H54 (cell line): ENCODE measurements around the gene S1PR2.

Experiments used
- DNase-seq: peaks from one replicate; pipeline ENCODE4 v3.0.0; 2011; ENCODE audit warnings: low spot score, mixed read lengths; ENCODE audit not compliant: insufficient read length
- FAIRE-seq: peaks from 3 replicates; lab custom pipeline; 2011; peaks lifted over from hg19 to GRCh38; lab: Jason Lieb, UNC
- POLR2A ChIP-seq: IDR thresholded peaks from 2 replicates; pipeline ENCODE4 v1.6.1; 2011; ENCODE audit warnings: low read depth, mild to moderate bottlenecking, low read length

The S1PR2 gene

DNA sequence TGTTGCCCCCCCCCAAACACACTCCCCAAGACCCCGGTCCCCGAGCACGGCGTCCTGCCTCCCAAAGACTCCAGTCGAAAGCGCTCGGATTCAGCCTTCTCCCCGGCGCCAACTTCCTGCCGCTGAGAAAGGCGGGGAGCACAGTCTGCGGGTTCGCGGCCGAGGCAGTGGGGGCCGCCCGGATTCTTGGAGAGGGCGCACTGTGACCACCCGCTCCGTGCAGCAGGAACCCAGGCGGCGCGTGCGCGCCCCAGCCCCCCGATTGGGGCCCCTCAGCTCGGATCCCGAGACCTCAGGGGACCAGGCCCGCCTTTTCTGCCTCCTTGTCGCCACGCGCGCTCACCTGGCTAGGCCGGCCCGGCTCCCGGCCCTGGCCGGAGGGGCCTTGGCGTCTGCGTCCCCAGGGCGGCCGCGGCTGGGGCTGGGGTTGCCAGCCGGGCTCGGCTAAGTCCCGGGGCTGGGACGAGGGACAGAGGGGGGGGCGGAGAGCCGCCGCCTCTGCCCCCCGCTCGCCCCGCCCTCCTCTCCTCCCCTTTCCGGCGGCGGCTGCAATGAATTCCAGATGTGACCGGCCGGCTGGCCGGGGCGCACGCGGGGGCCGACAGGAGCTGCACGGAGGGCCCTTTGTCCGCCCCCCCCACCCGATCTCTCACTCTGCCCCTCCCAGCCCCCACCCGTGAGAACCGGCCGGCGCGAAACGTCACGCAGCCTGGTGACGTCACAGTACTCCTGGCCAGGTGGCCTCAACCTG lies at the start of gene S1PR2:
S1PR2 (minus strand) TSS at position 471 of the 751 bp plus-strand sequence. CDS start 6,426 bp downstream, outside the sequence.
- DNase-seq (peak; percentile 82), FAIRE-seq (no peak)
- TF ChIP-seq POLR2A = 0 out of 2 replicates have a peak, but pooled peaks have one; percentile 33

DNA sequence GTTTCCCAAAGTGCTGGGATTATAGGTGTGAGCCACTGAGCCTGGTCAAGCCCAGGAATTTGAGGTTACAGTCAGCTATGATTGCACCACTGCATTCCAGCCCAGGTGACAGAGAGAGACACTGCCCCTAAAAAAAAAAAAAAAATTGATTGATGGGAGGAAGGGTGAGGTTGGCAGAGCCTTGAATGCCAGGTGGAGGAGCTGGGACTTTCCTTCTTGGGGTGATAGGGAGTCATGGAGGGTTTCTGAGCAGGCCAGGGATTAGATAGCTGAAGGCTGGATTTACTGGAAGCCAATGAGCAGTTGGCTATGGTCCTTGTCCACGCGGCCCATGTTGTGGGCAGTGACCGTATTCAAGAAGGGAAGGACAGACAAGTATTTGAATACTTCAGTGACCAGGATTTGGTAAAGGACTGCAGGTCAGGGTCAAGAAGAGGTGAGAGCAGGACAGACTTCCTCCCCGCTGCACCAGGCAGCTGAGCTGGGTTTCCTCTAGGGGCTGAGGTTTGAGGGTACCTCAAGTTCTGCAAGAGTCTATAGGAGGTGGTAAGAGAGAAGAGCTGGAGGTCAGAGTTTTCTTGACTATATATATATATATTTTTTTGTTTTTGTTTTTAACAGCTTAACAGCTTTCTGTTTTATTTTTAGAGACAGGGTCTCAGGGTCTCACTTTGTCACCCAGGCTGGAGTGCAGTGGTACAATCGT lies 48.8 kb upstream of the S1PR2 start:
- FAIRE-seq (no peak), DNase-seq (no peak)
- TF ChIP-seq POLR2A = no peak

DNA sequence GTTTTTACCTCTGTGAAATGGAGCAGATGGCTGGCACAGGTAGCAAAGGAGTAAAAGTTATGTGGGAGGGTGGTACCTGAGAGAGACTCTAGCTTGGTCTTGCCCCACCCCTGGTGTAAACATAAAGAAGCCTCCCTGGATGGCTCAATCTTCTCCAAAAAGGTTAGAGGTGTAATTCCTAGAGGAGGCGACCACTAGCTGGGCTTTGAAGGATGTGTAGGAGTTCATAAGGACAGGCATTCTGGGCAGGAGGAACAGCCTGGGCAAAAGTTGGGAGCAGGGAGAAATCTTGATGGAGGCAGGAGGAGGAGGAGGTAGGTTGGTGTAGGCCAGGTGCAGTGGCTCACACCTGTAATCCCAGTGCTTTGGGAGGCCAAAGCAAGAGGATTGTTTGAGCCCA lies 47.8 kb upstream of the S1PR2 start:
- FAIRE-seq (no peak), DNase-seq (no peak)
- TF ChIP-seq POLR2A = no peak

DNA sequence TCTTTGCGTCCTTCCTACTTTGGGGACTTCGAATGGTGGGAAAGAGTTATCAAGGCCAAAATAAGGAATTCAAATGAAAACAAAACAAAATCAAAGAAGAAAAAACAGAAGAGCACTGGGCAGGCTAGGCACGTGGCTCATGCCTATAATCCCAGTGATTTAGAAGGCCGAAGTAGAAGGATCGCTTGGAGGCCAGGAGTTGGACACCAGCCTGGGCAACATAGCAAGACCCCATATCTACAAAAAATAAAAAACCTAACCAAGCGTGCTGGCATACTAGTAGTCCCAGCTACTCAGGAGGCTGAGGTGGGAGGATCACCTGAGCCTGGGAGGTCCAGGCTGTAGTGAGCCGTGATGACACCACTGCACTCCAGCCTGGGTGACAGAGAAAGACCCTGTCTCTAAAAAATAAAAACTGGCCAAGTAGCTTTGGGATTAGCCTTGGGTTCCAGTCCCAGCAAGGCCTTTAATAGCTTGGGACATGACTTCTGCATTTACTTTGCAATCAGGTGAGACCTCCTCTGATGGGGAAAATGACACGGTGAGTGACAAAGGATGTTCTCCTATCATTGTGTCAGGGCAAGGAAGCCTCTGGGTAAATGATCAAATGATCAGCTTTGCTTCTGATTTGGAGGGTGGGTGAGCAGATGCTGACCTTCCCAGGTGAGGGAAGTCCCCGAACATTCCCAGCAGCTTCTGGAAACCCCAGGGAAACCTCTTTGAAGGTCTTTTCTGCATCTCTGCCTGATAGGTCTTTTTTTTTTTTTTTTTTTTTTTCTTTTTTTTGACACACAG lies 46.9 kb upstream of the S1PR2 start:
- no peak for DNase-seq
- TF ChIP-seq POLR2A = no peak
- FAIRE-seq = no peak

DNA sequence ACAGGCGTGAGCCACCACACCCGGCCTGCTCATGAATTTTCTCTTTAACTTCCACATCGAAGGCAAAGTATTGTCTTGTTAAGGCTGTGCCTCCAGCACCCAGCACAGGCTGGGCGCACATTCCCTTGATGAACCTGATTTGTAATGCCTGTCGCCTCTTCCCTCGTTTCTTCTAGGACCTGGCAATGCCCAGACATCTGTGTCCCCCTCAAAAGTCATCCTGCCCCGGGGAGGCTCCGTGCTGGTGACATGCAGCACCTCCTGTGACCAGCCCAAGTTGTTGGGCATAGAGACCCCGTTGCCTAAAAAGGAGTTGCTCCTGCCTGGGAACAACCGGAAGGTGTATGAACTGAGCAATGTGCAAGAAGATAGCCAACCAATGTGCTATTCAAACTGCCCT lies 43.5 kb upstream of the S1PR2 start:
- DNase-seq (no peak), FAIRE-seq (no peak)
- no peak for TF ChIP-seq POLR2A

- FAIRE-seq (no peak), DNase-seq (no peak)
- TF ChIP-seq POLR2A = no peak
Measured at GRCh38 chr19:10271543-10272086, 40.5 kb upstream of the S1PR2 start.

DNA sequence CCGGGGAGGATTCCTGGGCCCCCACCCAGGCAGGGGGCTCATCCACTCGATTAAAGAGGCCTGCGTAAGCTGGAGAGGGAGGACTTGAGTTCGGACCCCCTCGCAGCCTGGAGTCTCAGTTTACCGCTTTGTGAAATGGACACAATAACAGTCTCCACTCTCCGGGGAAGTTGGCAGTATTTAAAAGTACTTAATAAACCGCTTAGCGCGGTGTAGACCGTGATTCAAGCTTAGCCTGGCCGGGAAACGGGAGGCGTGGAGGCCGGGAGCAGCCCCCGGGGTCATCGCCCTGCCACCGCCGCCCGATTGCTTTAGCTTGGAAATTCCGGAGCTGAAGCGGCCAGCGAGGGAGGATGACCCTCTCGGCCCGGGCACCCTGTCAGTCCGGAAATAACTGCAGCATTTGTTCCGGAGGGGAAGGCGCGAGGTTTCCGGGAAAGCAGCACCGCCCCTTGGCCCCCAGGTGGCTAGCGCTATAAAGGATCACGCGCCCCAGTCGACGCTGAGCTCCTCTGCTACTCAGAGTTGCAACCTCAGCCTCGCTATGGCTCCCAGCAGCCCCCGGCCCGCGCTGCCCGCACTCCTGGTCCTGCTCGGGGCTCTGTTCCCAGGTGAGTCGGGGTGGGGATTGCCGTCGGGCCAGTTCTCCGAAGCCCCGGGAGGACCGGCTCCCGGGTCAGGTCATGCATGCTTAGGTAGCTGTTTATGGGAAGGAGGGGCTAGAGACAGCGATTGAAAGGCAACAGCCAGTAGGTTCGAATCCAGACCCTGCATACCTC lies 39.7 kb upstream of the S1PR2 start, which contains the start of gene ICAM1:
ICAM1 (plus strand) TSS at position 505 of the 779 bp plus-strand sequence; CDS start at position 545, 40 bp downstream.
- no peak for FAIRE-seq
- DNase-seq = no peak
- 0 out of 2 replicates have a peak, but pooled peaks have one; percentile 15 for TF ChIP-seq POLR2A

GRCh38 chr19:10270180-10270615 lies 39.1 kb upstream of the S1PR2 start:
- FAIRE-seq (no peak), DNase-seq (no peak)
- TF ChIP-seq POLR2A = no peak

GRCh38 chr19:10269333-10270179 lies 38.4 kb upstream of the S1PR2 start:
- no peak for FAIRE-seq
- DNase-seq = peak; percentile 67
- TF ChIP-seq POLR2A = no peak

GRCh38 chr19:10268071-10268470 lies 36.9 kb upstream of the S1PR2 start:
- FAIRE-seq (no peak), DNase-seq (no peak)
- no peak for TF ChIP-seq POLR2A

GRCh38 chr19:10266706-10267105 lies 35.6 kb upstream of the S1PR2 start:
- no peak for TF ChIP-seq POLR2A
- DNase-seq (no peak), FAIRE-seq (no peak)

DNA sequence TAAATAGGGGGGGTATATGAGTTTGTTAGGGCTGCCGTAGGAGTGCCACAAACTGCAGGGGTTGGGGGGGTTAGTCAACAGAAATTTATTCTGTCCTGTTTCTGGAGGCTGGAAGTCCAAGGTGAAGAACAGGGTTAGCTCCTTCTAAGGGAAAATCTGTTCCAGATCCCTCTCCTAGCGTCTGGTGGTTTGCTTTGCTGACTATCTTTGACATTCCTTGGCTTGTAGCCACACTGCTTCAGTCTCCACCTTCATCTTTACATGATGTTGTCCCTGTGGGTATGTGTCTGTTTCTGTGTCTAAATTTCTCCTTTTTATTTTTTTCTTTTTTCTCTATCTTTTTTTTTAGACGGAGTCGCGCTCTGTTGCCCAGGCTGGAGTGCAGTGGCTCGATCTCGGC lies 31.6 kb upstream of the S1PR2 start:
- DNase-seq (no peak), FAIRE-seq (no peak)
- TF ChIP-seq POLR2A = no peak
